NB4 (cell line): ENCODE results near the gene TAP2.

Experiments used
- POLR2A ChIP-seq: IDR thresholded peaks from 2 replicates; pipeline ENCODE4 v1.6.1; 2011; ENCODE audit warnings: mild to moderate bottlenecking; ENCODE audit not compliant: insufficient read length; ENCODE audit errors: extremely low read depth
- TF ChIP-seq, protein P1 (sequence below): IDR thresholded peaks from one replicate; pipeline ENCODE4 v1.5.1; 2012; ENCODE audit warnings: low read depth, low read length

DNA sequence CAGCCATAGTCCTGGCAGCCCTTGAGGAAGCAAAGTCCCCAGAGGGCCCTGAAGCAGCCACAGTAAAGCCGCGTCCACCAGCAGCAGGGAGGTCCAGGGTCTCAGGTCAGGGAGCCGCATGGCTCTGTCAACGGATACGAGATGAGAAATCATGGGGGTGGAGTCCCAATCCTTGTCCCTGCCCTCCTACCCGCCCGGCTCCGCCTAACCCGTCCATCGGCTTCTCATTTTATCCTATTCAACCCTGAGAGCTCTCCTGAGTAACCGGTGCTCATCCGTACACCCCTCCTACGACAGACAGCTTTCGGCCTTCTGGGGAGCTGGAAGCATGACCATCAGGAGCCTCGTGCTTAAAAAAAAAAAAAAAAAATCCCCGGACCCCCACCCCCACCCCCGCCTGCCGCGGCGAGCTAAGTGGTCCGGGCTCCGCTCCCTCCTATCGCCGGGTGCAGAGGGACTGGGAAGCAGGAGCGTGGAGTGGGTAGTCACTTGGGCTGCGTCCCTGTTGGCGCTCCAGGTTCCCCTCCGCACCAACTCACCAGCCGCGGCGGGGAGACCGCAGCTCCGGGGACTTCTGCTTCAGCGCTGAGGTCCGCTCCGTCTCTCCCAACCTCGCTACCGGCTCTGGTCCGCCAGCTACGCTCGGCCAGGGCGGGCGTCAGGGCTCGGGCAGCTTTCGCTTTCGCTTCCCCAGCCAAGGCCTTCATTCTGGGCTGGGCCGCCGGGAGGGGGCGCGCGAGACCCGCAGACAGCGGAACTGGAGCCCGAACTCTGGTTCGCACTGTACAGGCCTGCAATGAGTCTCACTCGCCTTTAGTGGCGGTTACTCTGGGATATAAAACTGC is at the start of gene TAP2:
- TF ChIP-seq, protein P1, sequence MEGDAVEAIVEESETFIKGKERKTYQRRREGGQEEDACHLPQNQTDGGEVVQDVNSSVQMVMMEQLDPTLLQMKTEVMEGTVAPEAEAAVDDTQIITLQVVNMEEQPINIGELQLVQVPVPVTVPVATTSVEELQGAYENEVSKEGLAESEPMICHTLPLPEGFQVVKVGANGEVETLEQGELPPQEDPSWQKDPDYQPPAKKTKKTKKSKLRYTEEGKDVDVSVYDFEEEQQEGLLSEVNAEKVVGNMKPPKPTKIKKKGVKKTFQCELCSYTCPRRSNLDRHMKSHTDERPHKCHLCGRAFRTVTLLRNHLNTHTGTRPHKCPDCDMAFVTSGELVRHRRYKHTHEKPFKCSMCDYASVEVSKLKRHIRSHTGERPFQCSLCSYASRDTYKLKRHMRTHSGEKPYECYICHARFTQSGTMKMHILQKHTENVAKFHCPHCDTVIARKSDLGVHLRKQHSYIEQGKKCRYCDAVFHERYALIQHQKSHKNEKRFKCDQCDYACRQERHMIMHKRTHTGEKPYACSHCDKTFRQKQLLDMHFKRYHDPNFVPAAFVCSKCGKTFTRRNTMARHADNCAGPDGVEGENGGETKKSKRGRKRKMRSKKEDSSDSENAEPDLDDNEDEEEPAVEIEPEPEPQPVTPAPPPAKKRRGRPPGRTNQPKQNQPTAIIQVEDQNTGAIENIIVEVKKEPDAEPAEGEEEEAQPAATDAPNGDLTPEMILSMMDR: peak; percentile 88
- TF ChIP-seq POLR2A: peak; percentile 55
